ENCODE data around the gene BABAM1.

- TF ChIP-seq CTCF (IDR thresholded peaks at IDR 0.05): peak in 2 of 4 experiments; percentile 12 to 23
- TF ChIP-seq POLR2A (IDR thresholded peaks at IDR 0.05): peak; percentile 11 to 60
Observed at GRCh38 chr19:17309198-17309964, 42.1 kb downstream of the BABAM1 start, which contains the start of gene DDA1.

Measured in uterus (tissue), 2 donors.